B cell (primary cell): Measurements from ENCODE around the gene NIBAN1. TPM values are rescaled to one million over a fixed set of nuclear protein-coding genes. Genes with fewer than 3 reads are reported as not detected.

Experiments used
- ATAC-seq: fragments of 200-7000 bp; cut with Tn5 transposase; one replicate; pipeline ENCODE4 v1.10.0; 2021; ENCODE audit warnings: low read depth, mild to moderate bottlenecking, moderate number of reproducible peaks, moderate library complexity
- CTCF ChIA-PET: fragments of 350-600 bp; sonication (Branson Sonifier 250); formaldehyde crosslinking; loops from one replicate; lab custom pipeline; 2021; ENCODE audit warnings: antibody characterized with exemption, inconsistent platforms; lab: Charles Lee
- POLR2A ChIA-PET: fragments of 350-600 bp; sonication (Branson Sonifier 250); formaldehyde crosslinking; loops from one replicate; lab custom pipeline; 2021; ENCODE audit warnings: antibody characterized with exemption; lab: Charles Lee
- DNase-seq: peaks from one replicate; pipeline ENCODE4 v3.0.0; 2013
- H2AFZ ChIP-seq: 2 replicates; pipeline ENCODE4 v1.6.1; 2012; ENCODE audit warnings: mild to moderate bottlenecking, low read depth, low read length; ENCODE audit not compliant: insufficient read depth, poor library complexity, severe bottlenecking
- H3K27ac ChIP-seq, 2 donors: 1 replicate in 1 of 2; 2 replicates in 1 of 2; pipeline ENCODE4 v1.5.1; 2012 to 2013; ENCODE audit warnings: low read length in 2 of 2, mild to moderate bottlenecking in 2 of 2, moderate library complexity in 1 of 2
- H3K27me3 ChIP-seq, 4 experiments: fragments of 200-600 bp in 1 of 4; sonication (generic) in 1 of 4; replicated peaks in 1 of 4; 1 replicate in 2 of 4; 2 replicates in 2 of 4; pipeline versions ENCODE4 v1.6.1 to v1.7.0; 2013 to 2016; ENCODE audit warnings: low read length in 3 of 4, mild to moderate bottlenecking in 2 of 4, mixed read lengths in 1 of 4, moderate library complexity in 1 of 4; ENCODE audit not compliant: insufficient read depth in 4 of 4, control insufficient read depth in 3 of 4; ENCODE audit errors: control extremely low read depth in 1 of 4
- H3K36me3 ChIP-seq, 2 experiments: replicated peaks in 1 of 2; 1 replicate in 1 of 2; 2 replicates in 1 of 2; pipeline versions ENCODE4 v1.6.1 to v1.7.1; 2013; ENCODE audit warnings: low read length in 1 of 2; ENCODE audit not compliant: insufficient read depth in 2 of 2, control insufficient read depth in 1 of 2; ENCODE audit errors: control extremely low read depth in 1 of 2, extremely low read depth in 1 of 2
- H3K4me1 ChIP-seq, 2 donors: fragments of 200-600 bp in 1 of 2; sonication (generic) in 1 of 2; 1 replicate in 1 of 2; 2 replicates in 1 of 2; pipeline versions ENCODE4 v1.5.1 to v1.6.1; 2013 to 2017; ENCODE audit warnings: low read length in 2 of 2; ENCODE audit not compliant: control insufficient read depth in 2 of 2, insufficient read depth in 2 of 2
- H3K4me2 ChIP-seq: replicated peaks from 2 replicates; pipeline ENCODE3; 2012; ENCODE audit warnings: mild to moderate bottlenecking, low read depth, low read length; ENCODE audit not compliant: poor library complexity, severe bottlenecking
- H3K4me3 ChIP-seq, 5 experiments: fragments of 200-600 bp in 1 of 5; sonication (generic) in 1 of 5; 1 replicate in 3 of 5; 2 replicates in 2 of 5; pipeline versions ENCODE4 v1.5.1 to v1.7.0; 2011 to 2016; ENCODE audit warnings: low read length in 4 of 5, mild to moderate bottlenecking in 4 of 5, low read depth in 2 of 5, control low read depth in 1 of 5, moderate library complexity in 1 of 5; ENCODE audit not compliant: insufficient read depth in 1 of 5; ENCODE audit errors: control extremely low read depth in 1 of 5, extremely low read depth in 1 of 5
- H3K79me2 ChIP-seq: fragments of 200-600 bp; sonication (generic); one replicate; pipeline ENCODE4 v1.6.0; 2016; ENCODE audit warnings: low read length; ENCODE audit not compliant: control insufficient read depth, insufficient read depth
- H3K9ac ChIP-seq: fragments of 200-600 bp; sonication (generic); 2 replicates; pipeline ENCODE4 v1.6.1; 2017; ENCODE audit warnings: mild to moderate bottlenecking, low read length, moderate library complexity
- H3K9me3 ChIP-seq, 3 donors: one replicate each; pipeline versions ENCODE4 v1.6.1 to v1.7.1; 2013; ENCODE audit warnings: low read length in 2 of 3; ENCODE audit not compliant: control insufficient read depth in 2 of 3, insufficient read depth in 1 of 3; ENCODE audit errors: control extremely low read depth in 1 of 3
- H4K20me1 ChIP-seq: 2 replicates; pipeline ENCODE4 v1.6.0; 2012; ENCODE audit warnings: mild to moderate bottlenecking, low read length; ENCODE audit not compliant: insufficient read depth, control insufficient read depth, poor library complexity, severe bottlenecking
- H3K27ac Mint-ChIP-seq: one replicate; pipeline ENCODE4 v1.8.0; 2021; ENCODE audit warnings: mixed read lengths
- H3K27me3 Mint-ChIP-seq: one replicate; pipeline ENCODE4 v1.8.0; 2021; ENCODE audit warnings: mixed read lengths
- H3K4me1 Mint-ChIP-seq: one replicate; pipeline ENCODE4 v1.8.0; 2021; ENCODE audit warnings: mixed read lengths
- H3K4me3 Mint-ChIP-seq: one replicate; pipeline ENCODE4 v1.8.0; 2021; ENCODE audit warnings: mixed read lengths
- H3K9me3 Mint-ChIP-seq: one replicate; pipeline ENCODE4 v1.8.0; 2022; ENCODE audit warnings: mixed read lengths; ENCODE audit not compliant: insufficient read depth
- EZH2 ChIP-seq: IDR thresholded peaks from 2 replicates; pipeline ENCODE4 v1.6.1; 2012; ENCODE audit warnings: borderline replicate concordance, low read depth, mild to moderate bottlenecking, moderate library complexity, low read length; ENCODE audit not compliant: insufficient read depth, poor library complexity, severe bottlenecking
- WGBS: methylation state at CpG from one replicate; pipeline ENCODE4 v1.1.5; 2013; ENCODE audit warnings: missing lambda C conversion rate; ENCODE audit not compliant: insufficient coverage; 5-methylcytosine and 5-hydroxymethylcytosine counted together
- intact Hi-C: fragments of 100-400 bp; cut with micrococcal nuclease; formaldehyde crosslinking; loops from one replicate; pipeline ENCODE4 v1.10.0; 2022
- polyA plus RNA-seq: library from polyadenylated mRNA; depleted of rRNA; stranded (reverse); fragments of >200 nt; gene quantifications from 2 replicates; pipeline ENCODE4 v1.2.3, GENCODE V29; 2012
- total RNA-seq, 2 donors: library from RNA; stranded (reverse); fragments of 120-200 nt in 1 of 2; gene quantifications; 1 replicate in 1 of 2; 2 replicates in 1 of 2; pipeline versions ENCODE4 v1.2.3 to v1.2.4, GENCODE V29; 2013 to 2022
- TF ChIP-seq, protein P1 (sequence below): fragments of 200-600 bp; IDR thresholded peaks from one replicate; pipeline ENCODE4 v1.8.0; 2022; ENCODE audit warnings: antibody characterized with exemption, mild to moderate bottlenecking

The NIBAN1 gene
- total and polyA plus RNA-seq, 2 donors (not counting 1 experiment from before 2014, with no cell fraction given) = 1.2 to 13.2 TPM

DNA sequence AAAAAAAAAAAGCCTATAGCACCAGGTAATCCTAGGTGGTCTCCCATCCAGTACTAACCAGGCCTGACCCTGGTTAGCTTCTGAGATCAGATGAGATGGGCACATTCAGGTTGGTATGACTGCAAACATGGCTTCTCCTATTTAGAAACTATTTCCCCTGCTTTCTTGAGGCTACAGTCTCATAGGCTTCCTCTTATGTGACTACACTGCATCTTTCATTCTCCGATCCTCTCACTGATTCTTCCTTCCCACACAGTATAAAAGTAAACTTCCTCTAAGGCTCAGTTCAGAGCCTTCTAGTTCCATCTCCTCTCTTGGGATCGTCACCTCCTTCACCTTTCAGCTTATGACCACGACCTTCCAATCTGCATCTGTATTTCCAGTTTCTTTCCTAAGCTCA, 40.6 kb upstream of the NIBAN1 start:
- Histone ChIP-seq H3K9me3 (no peaks in the 10 kb centered on the region), H3K4me2 (no peak overlapping the region), H4K20me1 (no peaks in the 10 kb centered on the region), H3K9ac (no peak overlapping the region), H2AFZ (no peak overlapping the region), H3K36me3 (no peaks in the 10 kb centered on the region), H3K4me1 (no peaks in the 10 kb centered on the region), H3K79me2 (no peaks in the 10 kb centered on the region), H3K4me3 (no peak overlapping the region), H3K27me3 (no peaks in the 10 kb centered on the region), H3K27ac (no peak overlapping the region)
- TF ChIP-seq, protein P1, sequence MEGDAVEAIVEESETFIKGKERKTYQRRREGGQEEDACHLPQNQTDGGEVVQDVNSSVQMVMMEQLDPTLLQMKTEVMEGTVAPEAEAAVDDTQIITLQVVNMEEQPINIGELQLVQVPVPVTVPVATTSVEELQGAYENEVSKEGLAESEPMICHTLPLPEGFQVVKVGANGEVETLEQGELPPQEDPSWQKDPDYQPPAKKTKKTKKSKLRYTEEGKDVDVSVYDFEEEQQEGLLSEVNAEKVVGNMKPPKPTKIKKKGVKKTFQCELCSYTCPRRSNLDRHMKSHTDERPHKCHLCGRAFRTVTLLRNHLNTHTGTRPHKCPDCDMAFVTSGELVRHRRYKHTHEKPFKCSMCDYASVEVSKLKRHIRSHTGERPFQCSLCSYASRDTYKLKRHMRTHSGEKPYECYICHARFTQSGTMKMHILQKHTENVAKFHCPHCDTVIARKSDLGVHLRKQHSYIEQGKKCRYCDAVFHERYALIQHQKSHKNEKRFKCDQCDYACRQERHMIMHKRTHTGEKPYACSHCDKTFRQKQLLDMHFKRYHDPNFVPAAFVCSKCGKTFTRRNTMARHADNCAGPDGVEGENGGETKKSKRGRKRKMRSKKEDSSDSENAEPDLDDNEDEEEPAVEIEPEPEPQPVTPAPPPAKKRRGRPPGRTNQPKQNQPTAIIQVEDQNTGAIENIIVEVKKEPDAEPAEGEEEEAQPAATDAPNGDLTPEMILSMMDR = no peak
- no peak for TF ChIP-seq EZH2
- intact Hi-C loops = no loop called here
- Mint-ChIP-seq H3K9me3 (no peaks in the 10 kb centered on the region), H3K27me3 (peaks cover 8% of the 10 kb centered on the region), H3K27ac (no peak overlapping the region), H3K4me1 (peaks cover 4% of the 10 kb centered on the region), H3K4me3 (no peak overlapping the region)
- DNase-seq (no peak), ATAC-seq (no peak)
- ChIA-PET POLR2A (interaction anchor here (0.6 kb wide), 1 partner anchor 25 kb away, joined by 3 read pairs; no protein-coding TSS in a partner anchor), CTCF (interaction anchor here (1.3 kb wide), 1 partner anchor 26 kb away, joined by 3 read pairs; no protein-coding TSS in a partner anchor)
- WGBS = 90% methylated on average over 3 of the region's 3 CpGs

DNA sequence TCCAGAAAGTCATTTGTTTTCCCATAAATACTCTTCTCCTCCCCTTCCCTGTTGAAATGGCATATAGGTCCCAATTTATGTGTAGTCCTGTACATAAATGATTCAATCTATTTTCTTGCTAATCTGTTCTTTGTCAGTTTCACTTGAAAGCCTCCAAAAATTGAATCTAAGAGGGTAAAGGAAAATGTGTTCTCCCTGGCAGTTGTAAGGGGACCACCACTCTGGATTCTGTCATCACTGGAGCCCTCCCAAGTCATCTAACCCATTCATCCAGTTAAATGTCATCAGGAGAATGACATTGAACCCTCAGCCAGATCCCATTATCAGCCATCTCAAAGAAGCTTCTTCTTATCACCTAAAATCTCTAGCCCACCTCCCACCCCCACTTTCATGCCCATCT, 36.1 kb upstream of the NIBAN1 start:
- H3K9ac ChIP-seq = no peak overlapping the region

More for the DNA sequence above, 36.1 kb upstream of the NIBAN1 start:
- ChIA-PET POLR2A (interaction anchor here (0.7 kb wide), 1 partner anchor 117 kb away, joined by 6 read pairs; no protein-coding TSS in a partner anchor), CTCF (no interaction called here)
- no peaks in the 10 kb centered on the region for H4K20me1 ChIP-seq
- no peaks in the 10 kb centered on the region for H3K79me2 ChIP-seq
- H3K27ac Mint-ChIP-seq = no peak overlapping the region
- intact Hi-C loops = no loop called here
- no peaks in the 10 kb centered on the region for H3K4me1 ChIP-seq
- no peak overlapping the region for H3K27ac ChIP-seq
- H3K9me3 Mint-ChIP-seq = peaks cover 3% of the 10 kb centered on the region
- peaks cover 0 to 3% (median 0%) of the 10 kb centered on the region in 4 experiments for H3K27me3 ChIP-seq
- H3K36me3 ChIP-seq = no peaks in the 10 kb centered on the region
- no peak for TF ChIP-seq EZH2
- TF ChIP-seq, protein P1 = no peak
- no peak overlapping the region for H3K4me3 Mint-ChIP-seq
- peaks cover 19% of the 10 kb centered on the region for H3K27me3 Mint-ChIP-seq
- no peak overlapping the region for H3K4me3 ChIP-seq
- H2AFZ ChIP-seq = no peak overlapping the region
- H3K9me3 ChIP-seq = no peaks in the 10 kb centered on the region
- H3K4me1 Mint-ChIP-seq = no peaks in the 10 kb centered on the region
- DNase-seq = no peak
- ATAC-seq = no peak
- no peak overlapping the region for H3K4me2 ChIP-seq
